ENCODE results near the gene ZNF521.
"Not testable (repeated sequence)": the region's sequence is repeated elsewhere in the genome, so short reads cannot be mapped to it uniquely, and the experiment has no call there.

GRCh38 chr18:25266931-25267527 is 84.9 kb downstream of the ZNF521 start:
- not testable (repeated sequence) for TF ChIP-seq CTCF, EP300, POLR2A (IDR thresholded peaks at IDR 0.05)
